IPS-20b (cell line): ENCODE measurements around the gene WRNIP1.

ENCODE experiments used
- H3K27ac ChIP-seq: one replicate; pipeline ENCODE4 v1.5.1; 2013; ENCODE audit warnings: low read length
- H3K27me3 ChIP-seq: 2 replicates; pipeline ENCODE4 v1.6.1; 2013; ENCODE audit warnings: mild to moderate bottlenecking, low read length, inconsistent platforms; ENCODE audit not compliant: insufficient read depth
- H3K36me3 ChIP-seq: 2 replicates; pipeline ENCODE4 v1.6.1; 2013; ENCODE audit warnings: low read depth, mild to moderate bottlenecking, inconsistent platforms, low read length, moderate library complexity; ENCODE audit not compliant: insufficient read depth
- H3K4me1 ChIP-seq: 2 replicates; pipeline ENCODE4 v1.6.1; 2013; ENCODE audit warnings: mild to moderate bottlenecking, control low read depth, inconsistent platforms, low read length, moderate library complexity; ENCODE audit not compliant: insufficient read depth
- H3K4me3 ChIP-seq: 2 replicates; pipeline ENCODE4 v1.5.1; 2013; ENCODE audit warnings: mild to moderate bottlenecking, low read length, inconsistent platforms
- H3K9ac ChIP-seq: 2 replicates; pipeline ENCODE4 v1.6.1; 2013; ENCODE audit warnings: low read depth, mild to moderate bottlenecking, inconsistent platforms, low read length, moderate library complexity
- H3K9me3 ChIP-seq: 2 replicates; pipeline ENCODE4 v1.6.1; 2013; ENCODE audit warnings: mild to moderate bottlenecking, low read depth, low read length, inconsistent platforms; ENCODE audit not compliant: insufficient read depth

The WRNIP1 gene

DNA sequence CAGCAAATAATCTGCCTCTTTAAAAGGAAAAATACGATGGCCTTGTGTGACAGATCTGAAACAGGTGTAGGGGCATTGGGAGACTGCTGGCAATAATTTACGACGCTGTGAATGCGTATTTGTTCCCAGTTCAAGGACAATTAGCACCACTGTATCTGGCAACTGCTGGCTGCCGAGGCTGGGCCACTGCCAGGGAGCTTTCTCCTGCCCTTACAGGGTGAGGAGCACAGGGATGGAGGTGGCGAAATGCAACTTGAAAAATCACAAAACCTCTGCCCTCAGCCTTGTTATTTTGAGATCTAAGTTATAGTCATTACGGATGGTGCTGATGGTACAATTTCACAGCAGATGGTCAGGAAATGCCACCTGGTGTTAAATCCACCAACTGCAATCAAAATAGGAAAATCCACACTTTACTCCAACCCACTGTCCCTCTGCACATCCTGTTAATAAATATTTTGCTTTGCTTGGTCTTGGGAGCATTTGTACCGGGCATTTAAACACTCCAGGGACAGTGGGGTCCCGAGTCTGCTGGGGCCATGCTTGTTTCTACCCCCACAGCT is 20.9 kb upstream of the WRNIP1 start:
- Histone ChIP-seq H3K9ac (no peak overlapping the region), H3K4me1 (peaks cover 4% of the 10 kb centered on the region; the same call in 1 of the 2 replicates), H3K27ac (no peak overlapping the region), H3K36me3 (no peaks in the 10 kb centered on the region), H3K4me3 (no peak overlapping the region), H3K27me3 (peaks cover 8% of the 10 kb centered on the region; the same call in 1 of the 2 replicates), H3K9me3 (no peaks in the 10 kb centered on the region)

DNA sequence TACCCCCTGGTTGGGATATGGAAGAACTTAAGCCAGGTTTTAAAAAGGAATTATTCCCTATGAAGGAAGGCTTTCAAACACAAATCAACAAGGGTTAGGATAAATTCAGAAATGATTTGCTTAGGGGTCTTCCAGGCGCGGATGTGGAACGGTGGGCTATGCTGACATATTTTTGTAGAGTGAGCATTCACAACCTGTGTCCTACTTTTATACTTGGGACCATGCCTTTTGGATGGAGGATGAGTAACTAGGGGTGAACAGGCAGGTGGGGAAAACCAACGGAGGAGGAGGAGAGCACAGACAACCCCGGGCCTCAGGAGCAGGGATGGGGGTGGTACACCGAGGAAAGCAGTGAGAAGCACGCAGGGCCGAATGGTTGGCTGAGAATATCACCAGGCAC is 20.4 kb upstream of the WRNIP1 start:
- Histone ChIP-seq H3K9ac (no peak overlapping the region), H3K27ac (no peak overlapping the region), H3K9me3 (no peaks in the 10 kb centered on the region), H3K4me1 (peaks cover 4% of the 10 kb centered on the region; the same call in 1 of the 2 replicates), H3K4me3 (no peak overlapping the region), H3K27me3 (peaks cover 8% of the 10 kb centered on the region; the same call in 1 of the 2 replicates), H3K36me3 (no peaks in the 10 kb centered on the region)

DNA sequence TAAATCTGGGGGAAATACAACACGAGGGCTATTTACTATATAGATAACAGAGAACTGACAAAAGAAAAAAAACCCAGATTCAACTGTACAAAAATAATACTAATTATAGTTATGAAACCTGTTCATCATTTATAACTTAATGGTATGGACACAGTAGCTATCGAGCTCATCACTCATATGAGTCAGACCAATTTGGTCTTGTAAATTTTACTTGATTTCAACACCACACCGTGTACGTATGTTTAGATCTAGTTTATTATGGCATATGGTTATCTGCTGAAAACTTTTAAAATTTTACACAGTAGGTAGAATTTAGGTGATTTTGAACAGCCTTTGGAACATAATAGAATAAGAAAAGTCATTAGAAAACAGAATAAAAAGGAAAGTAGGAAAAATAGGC is 19.9 kb upstream of the WRNIP1 start:
- peaks cover 4% of the 10 kb centered on the region; the same call in 1 of the 2 replicates for H3K4me1 ChIP-seq
- no peaks in the 10 kb centered on the region for H3K36me3 ChIP-seq
- no peaks in the 10 kb centered on the region for H3K9me3 ChIP-seq
- no peak overlapping the region for H3K4me3 ChIP-seq
- H3K27ac ChIP-seq = no peak overlapping the region
- peaks cover 8% of the 10 kb centered on the region; the same call in 1 of the 2 replicates for H3K27me3 ChIP-seq
- H3K9ac ChIP-seq = no peak overlapping the region

DNA sequence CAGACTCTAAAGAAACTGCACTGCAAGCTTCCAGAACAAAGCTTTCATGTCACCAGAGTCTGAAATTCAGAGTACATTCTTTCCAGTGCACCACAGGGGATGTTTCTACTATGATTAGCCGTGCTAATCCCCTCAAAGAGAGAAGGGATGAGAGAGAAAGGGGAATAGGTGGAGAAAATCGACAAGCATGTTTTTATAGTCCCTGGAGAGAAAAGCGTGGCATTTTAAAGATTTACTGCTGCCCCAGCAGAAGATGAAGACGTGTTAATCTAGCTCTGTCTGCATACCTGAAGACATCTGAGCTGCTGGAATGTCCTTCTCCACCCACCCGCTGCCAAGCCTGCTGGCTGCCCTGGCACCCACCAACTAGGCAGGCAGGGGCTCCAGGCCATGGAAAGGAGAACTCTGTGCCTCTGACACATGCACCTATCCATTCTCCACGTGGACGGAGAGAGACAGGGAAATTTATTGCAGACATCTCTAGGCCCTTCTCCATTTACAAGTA is 18.6 kb upstream of the WRNIP1 start:
- Histone ChIP-seq H3K4me3 (no peak overlapping the region), H3K9me3 (no peaks in the 10 kb centered on the region), H3K36me3 (no peaks in the 10 kb centered on the region), H3K27ac (no peak overlapping the region), H3K27me3 (peaks cover 8% of the 10 kb centered on the region; the same call in 1 of the 2 replicates), H3K4me1 (peaks cover 4% of the 10 kb centered on the region; the same call in 1 of the 2 replicates), H3K9ac (no peak overlapping the region)

DNA sequence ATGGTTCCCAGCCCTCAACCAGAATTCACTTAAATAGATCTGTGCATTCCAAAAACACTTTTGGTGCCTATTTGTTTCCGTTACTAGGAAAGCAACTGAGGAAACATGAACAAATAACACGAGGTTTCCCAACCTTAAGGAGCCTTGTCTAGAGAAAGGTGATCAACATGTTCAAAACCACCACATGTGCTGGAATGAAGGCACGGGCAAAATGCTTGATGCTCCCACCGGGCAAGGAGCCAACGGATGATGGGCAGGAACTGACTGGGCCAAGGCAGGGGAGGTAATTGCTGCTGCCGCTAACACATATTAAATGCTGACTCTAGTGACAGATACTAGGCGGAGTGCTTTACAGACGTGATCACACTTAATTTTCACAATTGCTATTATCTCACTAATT is 17.0 kb upstream of the WRNIP1 start:
- Histone ChIP-seq H3K4me1 (peaks cover 4% of the 10 kb centered on the region; the same call in 1 of the 2 replicates), H3K9me3 (no peaks in the 10 kb centered on the region), H3K4me3 (no peak overlapping the region), H3K27ac (no peak overlapping the region), H3K36me3 (no peaks in the 10 kb centered on the region), H3K27me3 (peaks cover 8% of the 10 kb centered on the region; the same call in 1 of the 2 replicates), H3K9ac (no peak overlapping the region)

DNA sequence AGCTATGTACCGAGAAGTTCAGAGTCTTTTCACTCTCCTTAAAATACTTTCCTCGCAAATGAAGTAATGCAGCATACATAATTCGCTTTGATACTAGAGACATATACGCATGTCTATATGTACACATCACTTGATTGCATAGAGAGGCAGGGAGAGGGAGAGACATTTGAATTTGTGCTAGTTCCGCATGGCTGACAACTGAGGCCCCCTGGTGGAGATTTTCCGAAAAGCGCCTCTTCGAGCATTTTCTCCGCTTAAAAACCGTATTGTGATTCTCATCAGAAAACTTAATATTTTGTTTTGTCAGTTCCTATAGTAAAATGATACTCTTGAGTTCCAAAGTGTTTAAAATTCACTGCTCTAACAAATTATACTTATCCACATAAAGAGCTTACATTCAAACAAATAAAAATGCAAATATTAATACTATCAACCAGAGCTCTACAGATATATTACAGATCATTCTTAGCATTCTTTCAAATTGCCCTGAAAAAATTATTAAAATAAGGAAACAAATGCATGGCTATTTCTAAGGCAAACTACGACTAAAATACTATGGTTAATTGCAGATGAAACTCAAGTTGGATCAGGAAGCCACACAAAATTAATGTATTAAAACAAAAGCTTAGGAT is 15.1 kb upstream of the WRNIP1 start:
- Histone ChIP-seq H3K27me3 (peaks cover 8% of the 10 kb centered on the region; the same call in 1 of the 2 replicates), H3K9ac (no peak overlapping the region), H3K4me1 (no peaks in the 10 kb centered on the region; the same call in 1 of the 2 replicates), H3K4me3 (no peak overlapping the region), H3K9me3 (no peaks in the 10 kb centered on the region), H3K27ac (no peak overlapping the region), H3K36me3 (no peaks in the 10 kb centered on the region)

DNA sequence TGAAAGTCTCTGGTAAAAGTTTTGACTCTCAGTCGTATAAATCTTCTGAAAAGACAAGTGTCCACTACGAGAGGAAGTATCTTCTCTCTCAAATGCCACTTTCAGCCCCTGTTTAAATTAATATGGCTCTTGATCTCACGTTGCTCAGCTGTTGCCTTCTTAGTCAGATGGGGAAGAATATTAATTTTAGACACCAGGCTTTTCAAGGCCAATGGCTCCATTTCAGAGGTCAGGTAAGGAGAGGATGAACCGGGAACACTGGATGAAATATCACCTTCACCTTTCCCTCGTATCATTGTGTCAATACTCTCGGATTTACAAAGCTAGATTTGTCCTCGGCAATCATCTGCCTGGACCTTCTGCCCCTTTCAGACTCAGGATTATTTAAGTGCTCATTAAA is 14.4 kb upstream of the WRNIP1 start, which contains the start of gene MYLK4:
Gene MYLK4 (minus strand): TSS at position 91 of the 400 bp plus-strand sequence. CDS start 1,628 bp downstream, outside the sequence.
- H3K4me1 ChIP-seq = no peaks in the 10 kb centered on the region; the same call in 1 of the 2 replicates
- no peak within 1 kb of the TSS for H3K4me3 ChIP-seq
- no peaks in the 10 kb centered on the region for H3K36me3 ChIP-seq
- H3K27ac ChIP-seq = no peak within 1 kb of the TSS
- no peak within 1 kb of the TSS for H3K9ac ChIP-seq
- no peaks in the 10 kb centered on the region for H3K9me3 ChIP-seq
- H3K27me3 ChIP-seq = peaks cover 8% of the 10 kb centered on the region; the same call in 1 of the 2 replicates

DNA sequence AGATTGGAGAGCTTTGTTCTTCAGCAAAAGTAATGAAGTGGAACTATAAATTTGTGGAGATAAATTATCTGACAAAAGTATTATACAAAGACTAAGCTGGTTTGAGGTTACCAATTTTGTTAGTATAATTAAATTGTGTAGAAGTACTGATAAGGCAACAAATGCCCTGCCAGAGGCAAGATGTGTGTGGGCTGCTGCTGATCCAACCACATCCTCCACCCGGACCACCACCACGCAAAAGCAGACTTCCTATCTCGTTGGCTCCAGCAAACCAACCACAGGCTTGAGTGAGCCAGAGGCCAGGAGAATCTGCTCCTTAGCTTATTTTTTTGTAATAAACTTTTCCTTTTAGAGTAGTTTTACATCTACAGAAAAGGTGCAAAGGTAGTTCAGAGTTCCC is 13.3 kb upstream of the WRNIP1 start:
- Histone ChIP-seq H3K27ac (no peak overlapping the region), H3K9ac (no peak overlapping the region), H3K9me3 (no peaks in the 10 kb centered on the region), H3K27me3 (peaks cover 8% of the 10 kb centered on the region; the same call in 1 of the 2 replicates), H3K4me1 (no peaks in the 10 kb centered on the region; the same call in 1 of the 2 replicates), H3K4me3 (no peak overlapping the region), H3K36me3 (no peaks in the 10 kb centered on the region)

DNA sequence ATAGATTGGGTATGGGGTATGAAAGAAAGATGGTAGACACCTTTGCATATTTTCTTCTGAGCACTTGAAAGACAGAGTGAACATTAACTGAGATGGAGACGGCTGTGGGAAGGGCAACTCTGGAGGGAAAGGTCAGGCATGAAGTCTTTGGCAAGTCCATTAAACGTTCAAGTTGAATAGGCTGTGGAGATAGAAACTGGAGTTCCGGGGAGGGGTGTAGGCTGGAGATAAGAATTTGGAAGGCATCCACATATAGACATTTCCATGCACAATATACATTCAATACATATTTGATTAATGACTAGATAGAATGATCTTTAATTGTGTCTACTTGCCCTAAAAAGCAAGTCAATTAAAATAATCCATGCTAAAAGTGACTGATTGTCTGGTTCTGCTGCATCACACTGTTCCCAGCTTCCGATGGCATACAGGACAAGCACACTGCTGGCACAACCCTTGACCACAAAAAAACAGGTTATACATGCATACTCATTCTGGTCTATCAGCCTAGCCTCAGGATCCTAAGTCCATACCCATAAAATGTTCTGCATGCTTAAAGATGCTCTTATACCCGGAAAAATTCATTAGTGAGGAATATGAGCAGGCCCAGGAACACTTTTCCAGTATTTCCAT is 12.6 kb upstream of the WRNIP1 start:
- Histone ChIP-seq H3K36me3 (no peaks in the 10 kb centered on the region), H3K4me1 (no peaks in the 10 kb centered on the region; the same call in 1 of the 2 replicates), H3K9me3 (no peaks in the 10 kb centered on the region), H3K27ac (no peak overlapping the region), H3K4me3 (no peak overlapping the region), H3K9ac (no peak overlapping the region), H3K27me3 (peaks cover 8% of the 10 kb centered on the region; the same call in 1 of the 2 replicates)

DNA sequence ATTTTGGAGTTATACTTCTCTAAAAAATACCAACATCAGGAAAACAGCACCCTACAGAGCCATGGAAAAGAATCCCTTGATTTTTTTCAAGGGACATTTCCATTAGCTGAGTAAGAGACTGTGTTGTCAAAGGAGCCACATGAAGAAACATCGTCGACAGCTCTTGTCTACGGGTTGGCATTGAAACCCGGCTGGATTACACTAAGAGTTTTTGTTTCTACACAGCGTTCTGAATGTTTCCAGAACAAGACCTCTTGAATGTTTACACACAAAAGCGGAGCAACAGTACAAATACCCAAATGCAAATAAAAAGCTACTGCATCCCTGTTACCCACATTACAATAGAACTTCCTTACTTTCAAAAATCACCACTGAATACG is 12.1 kb upstream of the WRNIP1 start:
- no peaks in the 10 kb centered on the region for H3K36me3 ChIP-seq
- no peak overlapping the region for H3K27ac ChIP-seq
- peaks cover 4% of the 10 kb centered on the region; the same call in 1 of the 2 replicates for H3K27me3 ChIP-seq
- H3K9me3 ChIP-seq = no peaks in the 10 kb centered on the region
- no peaks in the 10 kb centered on the region; the same call in 1 of the 2 replicates for H3K4me1 ChIP-seq
- H3K4me3 ChIP-seq = no peak overlapping the region
- no peak overlapping the region for H3K9ac ChIP-seq

DNA sequence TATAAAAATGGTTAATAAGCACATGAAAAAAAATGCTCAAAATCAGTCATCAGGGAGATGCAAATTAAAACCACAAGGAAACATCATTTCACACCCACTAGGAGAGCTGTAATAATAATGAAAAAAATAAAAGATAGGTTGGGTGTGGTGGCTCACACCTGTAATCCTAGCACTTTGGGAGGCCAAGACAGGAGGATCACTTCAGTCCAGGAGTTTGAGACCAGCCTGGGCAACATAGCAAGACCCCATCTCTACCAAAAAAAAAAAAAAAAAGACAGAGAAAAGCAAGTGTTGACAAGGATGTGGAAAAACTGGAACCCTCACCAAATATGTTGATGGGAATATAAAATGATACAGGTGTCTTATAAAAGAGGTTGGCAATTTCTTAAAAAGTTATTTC is 11.4 kb upstream of the WRNIP1 start:
- no peak overlapping the region for H3K4me3 ChIP-seq
- no peak overlapping the region for H3K9ac ChIP-seq
- no peaks in the 10 kb centered on the region for H3K9me3 ChIP-seq
- H3K27me3 ChIP-seq = no peaks in the 10 kb centered on the region
- H3K4me1 ChIP-seq = no peaks in the 10 kb centered on the region; the same call in 1 of the 2 replicates
- no peaks in the 10 kb centered on the region for H3K36me3 ChIP-seq
- H3K27ac ChIP-seq = no peak overlapping the region
